ENCODE measurements around the gene CENPB. TPM values are rescaled to one million over a fixed set of nuclear protein-coding genes. Genes with fewer than 3 reads are reported as not detected.

Gene CENPB
- total RNA-seq, 1 experiment from 2014 or later, result 13.0 TPM

DNA sequence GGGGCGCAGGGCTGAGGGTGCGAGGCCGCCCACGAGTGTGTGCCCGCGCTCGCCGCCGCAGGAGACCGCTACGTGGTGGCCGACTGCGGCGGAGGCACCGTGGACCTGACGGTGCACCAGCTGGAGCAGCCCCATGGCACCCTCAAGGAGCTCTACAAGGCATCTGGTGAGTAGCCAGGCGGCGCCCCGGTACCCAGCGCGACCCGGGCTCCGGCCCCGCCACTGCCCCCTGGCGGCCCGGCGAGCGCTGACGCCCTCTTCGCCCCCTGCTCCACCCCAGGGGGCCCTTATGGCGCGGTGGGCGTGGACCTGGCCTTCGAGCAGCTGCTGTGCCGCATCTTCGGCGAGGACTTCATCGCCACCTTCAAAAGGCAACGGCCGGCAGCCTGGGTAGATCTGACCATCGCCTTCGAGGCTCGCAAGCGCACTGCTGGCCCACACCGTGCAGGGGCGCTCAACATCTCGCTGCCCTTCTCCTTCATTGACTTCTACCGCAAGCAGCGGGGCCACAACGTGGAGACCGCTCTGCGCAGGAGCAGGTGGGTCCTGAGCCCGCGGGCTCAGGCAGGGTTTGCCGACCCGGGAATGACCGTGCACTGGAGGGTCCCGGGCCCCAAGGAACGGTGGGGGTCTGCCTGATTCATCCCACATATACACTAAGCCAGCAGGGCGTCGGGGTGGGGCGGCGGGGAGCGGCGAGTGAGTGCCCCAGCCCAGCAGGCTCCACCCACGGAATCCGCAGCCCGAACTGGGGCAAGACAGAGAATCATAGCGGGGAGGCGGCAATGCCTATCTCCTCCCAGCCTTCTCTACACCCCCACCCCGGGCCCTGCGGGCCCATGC lies 36.6 kb downstream of the CENPB start:
- H3K9ac ChIP-seq (ENCODE audit: low read length), result no peak overlapping the region
- H3K27me3 ChIP-seq (ENCODE audit: low read length), result no peaks in the 10 kb centered on the region
- DNase-seq, result peak; percentile 64
- no peaks in the 10 kb centered on the region for H3K9me2 ChIP-seq (replicated peaks; ENCODE audit: insufficient read depth, low read length)
- H4K20me1 ChIP-seq (ENCODE audit: insufficient read depth, low read depth, low read length), result peaks cover 9% of the 10 kb centered on the region; the same call in 1 of the 2 replicates
- no peak overlapping the region for H3K4me3 ChIP-seq (ENCODE audit: low read length)
- H3K4me2 ChIP-seq (ENCODE audit: low read depth, low read length, poor library complexity, severe bottlenecking), result no peak overlapping the region
- H3K36me3 ChIP-seq (ENCODE audit: insufficient read depth, low read length), result peaks cover 4% of the 10 kb centered on the region; the same call in 1 of the 2 replicates
- H3K4me1 ChIP-seq (ENCODE audit: low read length), result no peaks in the 10 kb centered on the region
- no peak overlapping the region for H3K27ac ChIP-seq (ENCODE audit: low read length)
- no peaks in the 10 kb centered on the region for H3K79me2 ChIP-seq (ENCODE audit: low read length)
- H2AFZ ChIP-seq (ENCODE audit: low read length), result no peak overlapping the region
- H3K9me3 ChIP-seq (ENCODE audit: low read length), result no peaks in the 10 kb centered on the region

DNA sequence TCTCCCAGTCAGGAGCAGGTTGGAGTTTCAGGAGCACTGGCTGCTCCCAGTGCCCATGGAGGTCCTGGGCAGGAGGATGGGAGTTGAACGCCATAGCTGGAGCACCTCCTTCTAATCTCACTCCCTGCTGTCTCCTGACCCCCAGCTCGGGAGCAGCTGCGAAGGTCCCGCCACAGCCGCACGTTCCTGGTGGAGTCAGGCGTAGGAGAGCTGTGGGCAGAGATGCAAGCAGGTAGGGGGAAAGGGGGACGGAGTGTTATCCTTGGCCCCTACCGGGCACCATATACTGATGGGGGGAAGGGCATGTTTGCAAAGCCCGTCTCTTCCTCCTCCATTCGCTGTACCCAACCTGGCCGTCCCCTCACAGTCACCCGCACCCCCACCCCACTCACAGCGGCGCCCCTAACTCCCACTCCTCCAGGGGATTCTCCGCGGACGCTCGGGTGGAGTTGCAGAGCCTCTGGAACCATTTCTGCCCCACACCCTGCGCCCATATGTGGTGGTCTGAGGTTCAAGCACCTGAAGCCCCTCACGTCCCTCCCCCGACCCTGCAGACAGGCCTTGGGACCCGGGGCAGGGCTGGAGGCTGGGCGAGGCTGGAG lies 37.4 kb downstream of the CENPB start:
- peaks cover 9% of the 10 kb centered on the region; the same call in 1 of the 2 replicates for H4K20me1 ChIP-seq (ENCODE audit: insufficient read depth, low read depth, low read length)
- no peak overlapping the region for H3K9ac ChIP-seq (ENCODE audit: low read length)

DNA sequence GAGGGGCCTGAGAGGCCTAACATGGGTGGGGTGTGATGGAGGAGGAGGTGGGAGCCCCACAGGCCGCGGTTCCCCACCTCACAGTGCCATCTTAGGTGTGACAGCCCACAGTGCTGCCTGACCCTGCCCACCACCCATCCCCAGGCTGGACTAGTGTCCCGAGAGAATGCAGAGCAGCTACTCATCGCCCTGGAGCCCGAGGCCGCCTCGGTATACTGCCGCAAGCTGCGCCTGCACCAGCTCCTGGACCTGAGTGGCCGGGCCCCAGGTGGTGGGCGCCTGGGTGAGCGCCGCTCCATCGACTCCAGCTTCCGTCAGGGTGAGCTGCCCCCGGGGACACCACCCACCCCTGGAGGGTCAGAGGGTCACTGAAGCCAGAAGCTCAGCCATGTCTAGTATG lies 38.5 kb downstream of the CENPB start:
- H2AFZ ChIP-seq (ENCODE audit: low read length), result no peak overlapping the region
- no peaks in the 10 kb centered on the region for H3K79me2 ChIP-seq (ENCODE audit: low read length)
- H4K20me1 ChIP-seq (ENCODE audit: insufficient read depth, low read depth, low read length), result peaks cover 9% of the 10 kb centered on the region; the same call in 1 of the 2 replicates
- H3K9me3 ChIP-seq (ENCODE audit: low read length), result no peaks in the 10 kb centered on the region
- no peak overlapping the region for H3K27ac ChIP-seq (ENCODE audit: low read length)
- DNase-seq, result no peak
- H3K27me3 ChIP-seq (ENCODE audit: low read length), result no peaks in the 10 kb centered on the region
- no peaks in the 10 kb centered on the region for H3K4me1 ChIP-seq (ENCODE audit: low read length)
- H3K4me2 ChIP-seq (ENCODE audit: low read depth, low read length, poor library complexity, severe bottlenecking), result no peak overlapping the region
- no peak overlapping the region for H3K9ac ChIP-seq (ENCODE audit: low read length)
- peaks cover 4% of the 10 kb centered on the region; the same call in 1 of the 2 replicates for H3K36me3 ChIP-seq (ENCODE audit: insufficient read depth, low read length)
- H3K9me2 ChIP-seq (replicated peaks; ENCODE audit: insufficient read depth, low read length), result no peaks in the 10 kb centered on the region
- no peak overlapping the region for H3K4me3 ChIP-seq (ENCODE audit: low read length)

More for the DNA sequence above, 37.4 kb downstream of the CENPB start:
- Histone ChIP-seq H3K27me3 (ENCODE audit: low read length) (no peaks in the 10 kb centered on the region), H3K4me2 (ENCODE audit: low read depth, low read length, poor library complexity, severe bottlenecking) (no peak overlapping the region), H2AFZ (ENCODE audit: low read length) (no peak overlapping the region), H3K4me1 (ENCODE audit: low read length) (no peaks in the 10 kb centered on the region), H3K36me3 (ENCODE audit: insufficient read depth, low read length) (peaks cover 4% of the 10 kb centered on the region; the same call in 1 of the 2 replicates), H3K9me2 (replicated peaks; ENCODE audit: insufficient read depth, low read length) (no peaks in the 10 kb centered on the region), H3K79me2 (ENCODE audit: low read length) (no peaks in the 10 kb centered on the region), H3K27ac (ENCODE audit: low read length) (no peak overlapping the region), H3K9me3 (ENCODE audit: low read length) (no peaks in the 10 kb centered on the region), H3K4me3 (ENCODE audit: low read length) (no peak overlapping the region)
- DNase-seq, result no peak

DNA sequence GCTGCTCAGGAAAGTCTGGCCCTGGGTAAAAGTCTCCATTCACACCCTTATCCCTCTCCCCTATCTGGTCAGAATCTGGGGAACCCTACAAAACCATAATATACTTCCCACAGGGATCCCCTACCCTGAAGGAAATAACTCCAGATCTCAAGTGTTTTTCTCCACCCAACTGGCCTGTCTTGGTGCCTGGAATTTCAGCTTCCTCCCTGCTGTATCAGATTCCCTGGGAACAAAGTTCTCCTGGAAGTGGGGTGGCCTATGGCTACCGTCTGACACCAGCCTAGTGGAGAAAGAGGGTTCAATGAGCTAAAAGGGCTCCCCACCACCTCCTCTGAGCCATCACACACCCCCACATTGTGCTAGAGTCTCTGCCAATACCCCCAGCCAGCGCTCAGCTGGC lies 39.1 kb downstream of the CENPB start:
- no peaks in the 10 kb centered on the region for H3K36me3 ChIP-seq (ENCODE audit: insufficient read depth, low read length)
- H3K79me2 ChIP-seq (ENCODE audit: low read length), result no peaks in the 10 kb centered on the region
- DNase-seq, result no peak

DNA sequence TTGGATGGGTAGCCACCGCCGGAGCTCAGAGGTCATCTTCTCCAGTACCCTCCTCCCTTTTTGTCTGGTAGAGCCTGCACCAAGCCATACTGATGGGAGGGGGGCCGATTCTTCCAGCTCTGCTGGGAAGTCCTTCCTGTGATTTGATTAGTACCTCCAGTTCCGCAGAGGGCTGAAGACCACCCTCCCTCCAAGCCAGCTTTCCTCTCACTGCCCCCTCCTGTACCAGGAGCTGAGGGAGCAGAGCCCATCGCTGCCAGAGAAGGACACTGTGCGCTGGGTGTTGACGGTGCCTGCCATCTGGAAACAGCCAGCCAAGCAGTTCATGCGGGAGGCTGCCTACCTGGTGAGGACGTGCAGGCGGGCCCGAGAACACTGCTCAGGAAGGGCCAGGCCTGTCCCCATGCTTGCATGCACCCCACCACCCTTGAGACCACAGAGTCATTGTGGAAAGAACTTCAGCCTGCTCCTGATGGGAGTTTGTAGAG lies 40.8 kb downstream of the CENPB start:
- DNase-seq, result no peak
- Histone ChIP-seq H3K27ac (ENCODE audit: low read length) (no peak overlapping the region), H3K4me1 (ENCODE audit: low read length) (no peaks in the 10 kb centered on the region), H3K4me3 (ENCODE audit: low read length) (no peak overlapping the region), H3K36me3 (ENCODE audit: insufficient read depth, low read length) (no peaks in the 10 kb centered on the region), H3K79me2 (ENCODE audit: low read length) (no peaks in the 10 kb centered on the region), H3K9me2 (replicated peaks; ENCODE audit: insufficient read depth, low read length) (no peaks in the 10 kb centered on the region), H2AFZ (ENCODE audit: low read length) (no peak overlapping the region), H3K9me3 (ENCODE audit: low read length) (no peaks in the 10 kb centered on the region), H4K20me1 (ENCODE audit: insufficient read depth, low read depth, low read length) (peaks cover 4% of the 10 kb centered on the region; the same call in 1 of the 2 replicates), H3K4me2 (ENCODE audit: low read depth, low read length, poor library complexity, severe bottlenecking) (no peak overlapping the region), H3K27me3 (ENCODE audit: low read length) (no peaks in the 10 kb centered on the region), H3K9ac (ENCODE audit: low read length) (no peak overlapping the region)

More for the DNA sequence above, 39.1 kb downstream of the CENPB start:
- H3K4me2 ChIP-seq (ENCODE audit: low read depth, low read length, poor library complexity, severe bottlenecking), result no peak overlapping the region
- peaks cover 8% of the 10 kb centered on the region; the same call in 1 of the 2 replicates for H4K20me1 ChIP-seq (ENCODE audit: insufficient read depth, low read depth, low read length)
- no peaks in the 10 kb centered on the region for H3K27me3 ChIP-seq (ENCODE audit: low read length)
- H3K9ac ChIP-seq (ENCODE audit: low read length), result no peak overlapping the region
- H3K9me3 ChIP-seq (ENCODE audit: low read length), result no peaks in the 10 kb centered on the region
- H3K4me1 ChIP-seq (ENCODE audit: low read length), result no peaks in the 10 kb centered on the region
- H3K27ac ChIP-seq (ENCODE audit: low read length), result no peak overlapping the region
- no peak overlapping the region for H3K4me3 ChIP-seq (ENCODE audit: low read length)
- no peaks in the 10 kb centered on the region for H3K9me2 ChIP-seq (replicated peaks; ENCODE audit: insufficient read depth, low read length)
- H2AFZ ChIP-seq (ENCODE audit: low read length), result no peak overlapping the region

DNA sequence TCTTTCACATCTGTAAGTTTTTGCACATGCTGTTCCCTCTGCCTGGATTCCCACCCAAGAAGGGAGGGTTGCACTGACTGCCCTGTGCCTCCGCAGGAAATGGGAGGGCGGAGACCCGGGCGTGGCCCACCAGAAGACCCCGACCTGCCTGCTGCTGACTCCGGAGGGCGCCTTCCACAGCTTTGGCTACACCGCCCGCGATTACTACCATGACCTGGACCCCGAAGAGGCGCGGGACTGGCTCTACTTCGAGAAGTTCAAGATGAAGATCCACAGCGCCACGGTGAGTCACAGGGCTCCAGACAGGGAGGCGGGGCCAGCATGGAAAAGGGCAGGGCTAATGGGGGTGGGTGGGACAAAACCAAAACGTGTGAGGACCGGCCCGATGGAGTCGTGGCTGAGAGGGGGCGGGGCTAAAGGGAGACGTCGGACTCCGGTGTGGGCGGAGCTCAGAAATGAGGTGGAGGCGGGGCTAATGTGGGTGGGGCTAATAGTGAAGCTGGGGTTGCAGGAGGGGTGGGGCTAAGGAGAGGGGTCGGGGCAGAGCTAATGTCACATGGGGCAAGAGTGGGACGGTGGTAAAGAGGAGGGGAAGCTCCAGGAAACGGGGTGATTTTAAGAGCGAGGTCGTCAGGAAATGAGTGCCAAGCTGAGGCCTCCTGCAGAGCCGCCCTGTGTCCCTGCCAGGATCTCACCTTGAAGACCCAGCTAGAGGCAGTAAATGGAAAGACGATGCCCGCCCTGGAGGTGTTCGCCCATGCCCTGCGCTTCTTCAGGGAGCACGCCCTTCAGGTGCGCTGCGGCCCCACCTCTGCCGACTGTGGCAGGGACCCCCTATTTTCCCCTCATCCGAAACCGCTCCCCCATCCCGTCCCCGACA lies 41.5 kb downstream of the CENPB start:
- Histone ChIP-seq H3K27ac (ENCODE audit: low read length) (no peak overlapping the region), H3K4me1 (ENCODE audit: low read length) (no peaks in the 10 kb centered on the region), H3K79me2 (ENCODE audit: low read length) (no peaks in the 10 kb centered on the region), H3K27me3 (ENCODE audit: low read length) (no peaks in the 10 kb centered on the region), H3K4me2 (ENCODE audit: low read depth, low read length, poor library complexity, severe bottlenecking) (no peak overlapping the region), H4K20me1 (ENCODE audit: insufficient read depth, low read depth, low read length) (peaks cover under 1% of the 10 kb centered on the region; the same call in 1 of the 2 replicates), H3K9me3 (ENCODE audit: low read length) (no peaks in the 10 kb centered on the region), H2AFZ (ENCODE audit: low read length) (no peak overlapping the region), H3K36me3 (ENCODE audit: insufficient read depth, low read length) (no peaks in the 10 kb centered on the region), H3K4me3 (ENCODE audit: low read length) (no peak overlapping the region), H3K9ac (ENCODE audit: low read length) (no peak overlapping the region), H3K9me2 (replicated peaks; ENCODE audit: insufficient read depth, low read length) (no peaks in the 10 kb centered on the region)
- peak; percentile 92 for DNase-seq

GRCh38 chr20:3744037-3744436 lies 42.5 kb downstream of the CENPB start:
- Histone ChIP-seq H3K9ac (ENCODE audit: low read length) (no peak overlapping the region), H3K4me2 (ENCODE audit: low read depth, low read length, poor library complexity, severe bottlenecking) (no peak overlapping the region)

More at GRCh38 chr20:3744037-3744436, 42.5 kb downstream of the CENPB start:
- Histone ChIP-seq H3K4me1 (ENCODE audit: low read length) (no peaks in the 10 kb centered on the region), H3K36me3 (ENCODE audit: insufficient read depth, low read length) (no peaks in the 10 kb centered on the region), H3K9me2 (replicated peaks; ENCODE audit: insufficient read depth, low read length) (no peaks in the 10 kb centered on the region), H3K79me2 (ENCODE audit: low read length) (no peaks in the 10 kb centered on the region), H2AFZ (ENCODE audit: low read length) (no peak overlapping the region), H3K27ac (ENCODE audit: low read length) (no peak overlapping the region), H3K4me3 (ENCODE audit: low read length) (no peak overlapping the region), H4K20me1 (ENCODE audit: insufficient read depth, low read depth, low read length) (no peaks in the 10 kb centered on the region; the same call in 1 of the 2 replicates), H3K9me3 (ENCODE audit: low read length) (no peaks in the 10 kb centered on the region), H3K27me3 (ENCODE audit: low read length) (no peaks in the 10 kb centered on the region)
- DNase-seq, result no peak

Data from Karpas-422 (cell line).